ENCODE data around the gene CDK5R1. TPM values are rescaled to one million over a fixed set of nuclear protein-coding genes. Genes with fewer than 3 reads are reported as not detected.

The CDK5R1 gene
- polyA plus RNA-seq, 1 donor = 8.5 TPM

GRCh38 chr17:32471652-32472051 is 15.1 kb upstream of the CDK5R1 start:
- no peak for DNase-seq (ENCODE audit: low read depth)

- no peak for DNase-seq (ENCODE audit: low read depth)
Measured at GRCh38 chr17:32475258-32475657, 11.5 kb upstream of the CDK5R1 start.

- DNase-seq (ENCODE audit: low read depth) = no peak
Measured at GRCh38 chr17:32477220-32477619, 9.6 kb upstream of the CDK5R1 start.

- DNase-seq (ENCODE audit: low read depth) = no peak
Measured at GRCh38 chr17:32479074-32479617, 7.6 kb upstream of the CDK5R1 start.

GRCh38 chr17:32481193-32481592 is 5.6 kb upstream of the CDK5R1 start:
- no peak for DNase-seq (ENCODE audit: low read depth)

GRCh38 chr17:32482568-32483320 is 4.0 kb upstream of the CDK5R1 start:
- no peak for DNase-seq (ENCODE audit: low read depth)

- DNase-seq (ENCODE audit: low read depth) = peak; percentile 67
Measured at GRCh38 chr17:32483451-32484019, 3.3 kb upstream of the CDK5R1 start.

- DNase-seq (ENCODE audit: low read depth) = no peak
Measured at GRCh38 chr17:32484041-32484461, 2.7 kb upstream of the CDK5R1 start.

GRCh38 chr17:32484628-32485027 is 2.2 kb upstream of the CDK5R1 start:
- DNase-seq (ENCODE audit: low read depth) = no peak

GRCh38 chr17:32485261-32486110 is 1.3 kb upstream of the CDK5R1 start:
- no peak for DNase-seq (ENCODE audit: low read depth)

- no peak for DNase-seq (ENCODE audit: low read depth)
Measured at GRCh38 chr17:32486111-32486700, 587 bp upstream of the CDK5R1 start.

GRCh38 chr17:32487473-32488176 is 832 bp downstream of the CDK5R1 start:
- DNase-seq (ENCODE audit: low read depth) = no peak

- DNase-seq (ENCODE audit: low read depth) = no peak
Measured at GRCh38 chr17:32488177-32488542, 1.4 kb downstream of the CDK5R1 start.

- no peak for DNase-seq (ENCODE audit: low read depth)
Measured at GRCh38 chr17:32488604-32489180, 1.9 kb downstream of the CDK5R1 start.

GRCh38 chr17:32489320-32490100 is 2.7 kb downstream of the CDK5R1 start:
- no peak for DNase-seq (ENCODE audit: low read depth)

- DNase-seq (ENCODE audit: low read depth) = no peak
Measured at GRCh38 chr17:32490101-32490482, 3.3 kb downstream of the CDK5R1 start.

GRCh38 chr17:32491371-32492263 is 4.8 kb downstream of the CDK5R1 start:
- DNase-seq (ENCODE audit: low read depth) = no peak

GRCh38 chr17:32492264-32492589 is 5.4 kb downstream of the CDK5R1 start:
- no peak for DNase-seq (ENCODE audit: low read depth)

- no peak for DNase-seq (ENCODE audit: low read depth)
Measured at GRCh38 chr17:32492648-32493289, 6.0 kb downstream of the CDK5R1 start.
